H1 (cell line): ENCODE data around the gene ST6GALNAC2. TPM values are rescaled to one million over a fixed set of nuclear protein-coding genes. Genes with fewer than 3 reads are reported as not detected.

Experiments used
- CHD7 ChIP-seq: fragments of 300-600 bp; sonication (generic); IDR thresholded peaks from 2 replicates; pipeline ENCODE4 v1.7.1; 2012; ENCODE audit warnings: low read length, moderate library complexity, mild to moderate bottlenecking, inconsistent platforms; ENCODE audit not compliant: insufficient replicate concordance
- NANOG ChIP-seq: IDR thresholded peaks from 2 replicates; pipeline ENCODE4 v1.6.1; 2011; ENCODE audit warnings: low read length, low read depth, mild to moderate bottlenecking, inconsistent platforms; ENCODE audit not compliant: insufficient read depth, poor library complexity, severe bottlenecking
- NRF1 ChIP-seq: IDR thresholded peaks from 2 replicates; pipeline ENCODE4 v1.6.1; 2011; ENCODE audit warnings: mild to moderate bottlenecking, low read depth, low read length, improper control_type of control experiment
- RAD21 ChIP-seq, 2 experiments: IDR thresholded peaks in 1 of 2; conservative IDR thresholded peaks in 1 of 2; 2 replicates each; pipeline ENCODE4 v1.6.1; 2011; ENCODE audit warnings: low read depth in 2 of 2, low read length in 2 of 2, improper control_type of control experiment in 1 of 2, inconsistent platforms in 1 of 2, mild to moderate bottlenecking in 1 of 2, moderate library complexity in 1 of 2
- SIRT6 ChIP-seq: IDR thresholded peaks from one replicate; pipeline ENCODE4 v1.7.1; 2012; ENCODE audit warnings: low read length, inconsistent platforms
- TCF12 ChIP-seq: IDR thresholded peaks from 2 replicates; pipeline ENCODE4 v1.6.1; 2011; ENCODE audit warnings: low read depth, mild to moderate bottlenecking, low read length
- USF2 ChIP-seq: IDR thresholded peaks from 2 replicates; pipeline ENCODE4 v1.6.1; 2011; ENCODE audit warnings: low read length, improper control_type of control experiment
- ZNF274 ChIP-seq: IDR thresholded peaks from 2 replicates; pipeline ENCODE4 v1.7.0; 2012; ENCODE audit warnings: low read length, borderline replicate concordance; ENCODE audit errors: extremely low read depth
- polyA plus RNA-seq, 7 experiments: library from polyadenylated mRNA; depleted of rRNA in 3 of 7; stranded (reverse) in 5 of 7; unstranded in 2 of 7; fragments of >200 nt in 5 of 7; fragments of 200-250 nt in 2 of 7; gene quantifications; 1 replicate in 5 of 7; 2 replicates in 1 of 7; 4 replicates in 1 of 7; pipeline versions ENCODE4 v1.2.1 to v1.2.3, GENCODE V29; 2011 to 2013; ENCODE audit warnings: missing spikeins in 2 of 7, mixed read lengths in 2 of 7
- total RNA-seq: library from RNA; stranded (reverse); fragmentation: NEBNext Ultra II Directional; extraction: Animal tissue kit (Norgen Biotek cat#: 25700); gene quantifications from 2 replicates; pipeline ENCODE4 v1.2.1, GENCODE V29; 2021

ST6GALNAC2 gene
- total and polyA plus RNA-seq, 2 of the 8 experiments (the other 6 are each of a cell fraction or from before 2014, with no cell fraction given) = 0.09 TPM; not detected in 1

DNA sequence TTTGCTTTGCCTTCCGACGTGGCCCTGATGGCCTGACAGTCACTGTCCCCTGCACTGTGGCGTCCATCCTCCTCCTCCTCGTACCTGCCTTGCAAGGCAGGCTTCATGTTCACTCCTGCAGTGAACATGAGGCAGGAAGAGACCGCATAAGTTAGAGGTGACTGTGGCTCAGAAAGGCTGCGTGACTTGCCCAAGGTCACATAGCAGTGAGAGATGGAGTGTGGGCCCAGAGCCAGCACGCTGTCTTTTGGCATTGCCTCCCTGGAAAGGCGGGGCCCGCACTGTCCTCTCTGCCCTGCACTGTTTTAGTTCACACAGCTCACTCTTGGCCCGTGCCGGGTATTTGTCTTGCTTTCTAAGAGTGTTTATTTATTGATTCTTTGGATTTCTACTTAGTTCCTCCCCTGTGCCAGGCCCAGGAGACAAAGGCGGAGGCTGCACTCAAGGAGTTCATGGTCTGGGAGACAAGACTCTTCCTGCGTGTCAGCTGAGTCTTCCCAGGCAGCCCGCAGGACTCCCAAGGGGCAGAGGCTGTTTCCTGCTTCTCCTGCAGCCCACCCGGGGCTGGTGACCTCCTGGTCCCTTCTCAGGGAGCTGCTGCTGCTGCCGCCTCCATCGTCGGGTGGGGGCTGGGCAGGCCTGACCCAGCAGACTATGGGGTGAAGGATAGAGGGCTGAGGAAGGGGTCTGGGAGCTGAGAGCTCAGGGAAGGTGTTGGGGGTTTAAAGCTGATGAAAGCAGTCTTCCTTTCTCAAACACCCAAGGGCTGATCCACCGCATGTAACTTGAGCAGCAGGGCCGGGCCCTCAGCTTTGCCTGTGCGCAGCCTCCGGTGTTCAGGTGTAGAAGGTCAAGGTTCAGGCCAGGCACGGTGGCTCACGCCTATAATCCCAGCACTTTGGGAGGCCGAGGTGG, 60.8 kb downstream of the ST6GALNAC2 start (continued):
- TF ChIP-seq CHD7 (no peak), ZNF274 (no peak), TCF12 (no peak), RAD21 (IDR thresholded peaks at IDR 0.05 in 1 of 2, conservative IDR thresholded peaks at IDR 0.05 in 1 of 2; ENCODE audit: low read depth in 2 of 2, low read length in 2 of 2) (no peak), USF2 (no peak), SIRT6 (no peak), NANOG (no peak), NRF1 (no peak)
